Measurements from ENCODE around the gene FAM234B. TPM values are rescaled to one million over a fixed set of nuclear protein-coding genes. Genes with fewer than 3 reads are reported as not detected.

The FAM234B gene
- total and polyA plus RNA-seq, 2 experiments from 2014 or later, result 0.66 to 4.1 TPM

DNA sequence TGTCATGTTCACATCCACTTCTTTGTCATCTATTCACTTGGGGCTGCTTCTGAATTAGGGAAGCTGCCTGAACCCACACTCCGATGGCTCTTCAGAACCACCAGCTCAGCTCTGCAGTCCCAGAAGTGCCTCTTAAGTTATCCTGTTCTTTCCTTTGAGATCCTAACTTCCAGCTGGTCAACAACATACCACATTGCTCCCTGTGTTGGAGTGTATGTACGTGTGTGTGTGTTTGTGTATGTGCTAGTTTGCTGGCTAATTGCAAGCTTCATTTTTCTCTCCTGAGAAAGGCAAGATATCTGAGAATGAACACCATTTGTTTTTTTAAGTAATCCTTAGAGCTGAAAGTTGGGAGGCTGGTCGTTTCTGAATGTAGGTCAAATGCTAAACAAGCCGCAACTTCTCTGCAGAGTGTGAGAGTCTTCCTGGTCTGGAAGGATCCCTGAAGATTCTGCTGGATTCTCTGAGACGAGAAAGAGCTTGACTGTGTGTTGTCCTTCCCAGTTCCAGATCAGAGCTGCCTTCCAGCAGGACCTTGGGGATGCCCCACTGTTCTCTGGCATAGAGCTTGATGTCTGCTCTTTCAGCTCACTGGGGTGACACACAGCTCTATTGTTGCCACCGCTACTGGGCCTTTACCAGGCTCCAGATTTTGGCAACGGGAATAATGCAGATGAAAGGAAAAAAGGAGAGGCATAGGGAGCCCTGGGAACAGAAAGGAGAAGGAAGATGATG is 58.4 kb downstream of the FAM234B start:
- H3K4me2 ChIP-seq, result peak overlapping the region; percentile 30

DNA sequence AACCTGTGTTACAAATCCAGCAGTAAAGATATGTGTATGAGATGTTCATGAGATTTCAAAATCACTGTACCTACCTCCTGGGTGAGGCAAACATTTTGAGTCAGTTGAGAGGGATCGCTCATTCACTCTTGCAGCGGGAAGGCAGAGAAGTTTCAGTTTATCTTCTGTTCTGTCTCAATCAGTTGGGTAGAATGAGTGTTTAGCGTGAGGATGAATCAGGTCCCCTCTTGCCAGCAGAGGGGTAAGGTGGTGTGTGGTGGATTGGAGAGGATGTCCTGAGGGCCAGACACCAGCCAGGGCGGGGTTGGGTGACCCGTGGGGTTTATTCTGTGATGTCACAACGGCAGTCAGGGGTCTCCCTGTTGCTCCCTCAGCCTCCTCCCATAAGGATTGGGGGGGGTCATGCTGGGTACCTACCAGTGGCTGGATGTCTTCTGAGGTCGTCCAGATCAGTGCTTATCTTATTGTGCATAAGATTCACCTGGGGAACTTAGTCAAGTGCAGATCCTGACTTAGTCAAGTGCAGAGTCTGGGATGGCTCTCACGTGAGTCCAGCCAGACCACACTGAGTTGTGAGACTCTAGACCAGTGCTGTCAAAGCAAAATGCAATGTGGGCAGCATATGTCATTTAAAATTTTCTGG is 59.3 kb downstream of the FAM234B start, which contains the start of gene GSG1:
Gene GSG1 (minus strand): TSS at position 277 of the 643 bp plus-strand sequence. CDS start 155 bp downstream, at position 122.
- 84% methylated on average over 8 of the region's 8 CpGs for WGBS (ENCODE audit: low lambda C conversion rate, missing lambda C conversion rate)
- peak within 1 kb of the TSS; percentile 15 for H2AFZ ChIP-seq
- no peaks in the 10 kb centered on the region for H3K79me2 ChIP-seq
- H3K4me3 ChIP-seq, result no peak within 1 kb of the TSS
- no peaks in the 10 kb centered on the region for H3K9me3 ChIP-seq (ENCODE audit: low read depth)
- no peaks in the 10 kb centered on the region for H3K27me3 ChIP-seq
- peak within 1 kb of the TSS; percentile 99 for H3K27ac ChIP-seq
- TF ChIP-seq CTCF (IDR thresholded peaks at IDR 0.05; ENCODE audit: poor library complexity) (no peak), EZH2 (IDR thresholded peaks at IDR 0.05; ENCODE audit: borderline replicate concordance) (no peak), EZH2phosphoT487 (IDR thresholded peaks at IDR 0.05; ENCODE audit: low read depth, severe bottlenecking, unreplicated experiment) (no peak)
- H3K36me3 ChIP-seq (replicated peaks; ENCODE audit: insufficient read depth, low read depth), result no peaks in the 10 kb centered on the region
- peaks cover 42% of the 10 kb centered on the region for H3K4me1 ChIP-seq (ENCODE audit: insufficient read depth)
- no peaks in the 10 kb centered on the region for H3K9me2 ChIP-seq (replicated peaks; ENCODE audit: insufficient read depth)
- H4K20me1 ChIP-seq (ENCODE audit: insufficient read depth, poor library complexity, severe bottlenecking), result no peaks in the 10 kb centered on the region
- peak within 1 kb of the TSS; percentile 30 for H3K4me2 ChIP-seq
- no peak for DNase-seq (ENCODE audit: low spot score)

More for the DNA sequence above, 58.4 kb downstream of the FAM234B start:
- no peak for TF ChIP-seq EZH2phosphoT487 (IDR thresholded peaks at IDR 0.05; ENCODE audit: low read depth, severe bottlenecking, unreplicated experiment)
- TF ChIP-seq EZH2 (IDR thresholded peaks at IDR 0.05; ENCODE audit: borderline replicate concordance), result no peak
- TF ChIP-seq CTCF (IDR thresholded peaks at IDR 0.05; ENCODE audit: poor library complexity), result no peak
- 68% methylated on average over 7 of the region's 7 CpGs for WGBS (ENCODE audit: low lambda C conversion rate, missing lambda C conversion rate)
- Histone ChIP-seq H3K36me3 (replicated peaks; ENCODE audit: insufficient read depth, low read depth) (no peaks in the 10 kb centered on the region), H2AFZ (peak overlapping the region; percentile 15), H3K4me1 (ENCODE audit: insufficient read depth) (peaks cover 46% of the 10 kb centered on the region), H3K4me3 (no peak overlapping the region), H3K9me2 (replicated peaks; ENCODE audit: insufficient read depth) (no peaks in the 10 kb centered on the region), H4K20me1 (ENCODE audit: insufficient read depth, poor library complexity, severe bottlenecking) (no peaks in the 10 kb centered on the region), H3K79me2 (no peaks in the 10 kb centered on the region), H3K27ac (peak overlapping the region; percentile 99), H3K27me3 (no peaks in the 10 kb centered on the region), H3K9me3 (ENCODE audit: low read depth) (no peaks in the 10 kb centered on the region)
- DNase-seq (ENCODE audit: low spot score), result peak; percentile 34

GRCh38 chr12:13104409-13104808 is 60.2 kb downstream of the FAM234B start:
- H2AFZ ChIP-seq, result no peak overlapping the region

More at GRCh38 chr12:13104409-13104808, 60.2 kb downstream of the FAM234B start:
- Histone ChIP-seq H4K20me1 (ENCODE audit: insufficient read depth, poor library complexity, severe bottlenecking) (no peaks in the 10 kb centered on the region), H3K9me3 (ENCODE audit: low read depth) (no peaks in the 10 kb centered on the region), H3K36me3 (replicated peaks; ENCODE audit: insufficient read depth, low read depth) (no peaks in the 10 kb centered on the region), H3K27ac (no peak overlapping the region), H3K27me3 (no peaks in the 10 kb centered on the region), H3K79me2 (no peaks in the 10 kb centered on the region), H3K4me2 (no peak overlapping the region), H3K9me2 (replicated peaks; ENCODE audit: insufficient read depth) (no peaks in the 10 kb centered on the region), H3K4me1 (ENCODE audit: insufficient read depth) (peaks cover 33% of the 10 kb centered on the region), H3K4me3 (no peak overlapping the region)
- TF ChIP-seq CTCF (IDR thresholded peaks at IDR 0.05; ENCODE audit: poor library complexity) (no peak), EZH2 (IDR thresholded peaks at IDR 0.05; ENCODE audit: borderline replicate concordance) (no peak), EZH2phosphoT487 (IDR thresholded peaks at IDR 0.05; ENCODE audit: low read depth, severe bottlenecking, unreplicated experiment) (no peak)
- WGBS (ENCODE audit: low lambda C conversion rate, missing lambda C conversion rate), result 91% methylated on average over 3 of the region's 3 CpGs
- no peak for DNase-seq (ENCODE audit: low spot score)
